SK-N-SH (cell line): ENCODE measurements around the gene KCNJ10.

Experiments
- POLR2AphosphoS5 ChIP-seq: IDR thresholded peaks from 2 replicates; pipeline ENCODE4 v1.6.1; 2012; ENCODE audit warnings: low read depth, low read length
- RAD21 ChIP-seq: IDR thresholded peaks from 2 replicates; pipeline ENCODE4 v1.6.1; 2012; ENCODE audit warnings: mild to moderate bottlenecking, low read length
- RFX5 ChIP-seq: IDR thresholded peaks from 2 replicates; pipeline ENCODE4 v1.6.1; 2012; ENCODE audit warnings: mild to moderate bottlenecking, improper control_type of control experiment, low read length
- RXRA ChIP-seq: IDR thresholded peaks from 2 replicates; pipeline ENCODE4 v1.4.0; 2012; ENCODE audit warnings: low read depth, mild to moderate bottlenecking, borderline replicate concordance
- TF ChIP-seq, protein P1 (sequence below): fragments of 200-600 bp; sonication (generic); IDR thresholded peaks from 2 replicates; pipeline ENCODE4 v1.6.1; 2017; ENCODE audit warnings: antibody characterized with exemption, mild to moderate bottlenecking, moderate library complexity

DNA sequence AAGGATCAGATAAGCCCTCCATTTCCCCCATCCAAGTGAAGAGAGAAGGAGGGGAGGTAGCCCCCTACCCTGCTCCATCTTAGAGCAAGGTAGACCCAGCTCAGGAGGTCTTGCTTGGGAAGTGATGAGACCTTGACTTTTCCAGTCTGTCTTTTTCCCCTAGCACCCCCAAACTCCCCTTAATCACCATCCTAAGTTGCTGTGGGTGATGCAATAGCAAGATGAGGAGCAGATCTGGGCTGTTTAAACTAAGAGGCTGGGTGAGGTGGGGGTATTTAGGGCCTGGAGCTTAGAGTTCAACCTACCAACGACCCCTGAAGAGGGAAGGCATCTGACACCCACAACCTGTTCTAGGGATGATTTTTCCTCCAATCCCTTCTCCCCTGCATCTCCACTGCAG lies 47.3 kb upstream of the KCNJ10 start:
- TF ChIP-seq POLR2AphosphoS5 (no peak), RAD21 (no peak), RFX5 (no peak), RXRA (no peak)
- TF ChIP-seq, protein P1, sequence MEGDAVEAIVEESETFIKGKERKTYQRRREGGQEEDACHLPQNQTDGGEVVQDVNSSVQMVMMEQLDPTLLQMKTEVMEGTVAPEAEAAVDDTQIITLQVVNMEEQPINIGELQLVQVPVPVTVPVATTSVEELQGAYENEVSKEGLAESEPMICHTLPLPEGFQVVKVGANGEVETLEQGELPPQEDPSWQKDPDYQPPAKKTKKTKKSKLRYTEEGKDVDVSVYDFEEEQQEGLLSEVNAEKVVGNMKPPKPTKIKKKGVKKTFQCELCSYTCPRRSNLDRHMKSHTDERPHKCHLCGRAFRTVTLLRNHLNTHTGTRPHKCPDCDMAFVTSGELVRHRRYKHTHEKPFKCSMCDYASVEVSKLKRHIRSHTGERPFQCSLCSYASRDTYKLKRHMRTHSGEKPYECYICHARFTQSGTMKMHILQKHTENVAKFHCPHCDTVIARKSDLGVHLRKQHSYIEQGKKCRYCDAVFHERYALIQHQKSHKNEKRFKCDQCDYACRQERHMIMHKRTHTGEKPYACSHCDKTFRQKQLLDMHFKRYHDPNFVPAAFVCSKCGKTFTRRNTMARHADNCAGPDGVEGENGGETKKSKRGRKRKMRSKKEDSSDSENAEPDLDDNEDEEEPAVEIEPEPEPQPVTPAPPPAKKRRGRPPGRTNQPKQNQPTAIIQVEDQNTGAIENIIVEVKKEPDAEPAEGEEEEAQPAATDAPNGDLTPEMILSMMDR, result no peak
